Prostate gland (tissue), 2 donors: ENCODE measurements around the gene IPO5.

ENCODE experiments used
- CTCF ChIP-seq, 4 experiments: fragments of 200-600 bp in 2 of 4; fragments of 450-650 bp in 2 of 4; sonication (generic) in 2 of 4; IDR thresholded peaks; 1 replicate in 3 of 4; 2 replicates in 1 of 4; pipeline ENCODE4 v1.5.1; 2016 to 2019; ENCODE audit warnings: antibody characterized with exemption in 4 of 4, mild to moderate bottlenecking in 2 of 4, moderate library complexity in 2 of 4
- POLR2AphosphoS5 ChIP-seq: sonication (generic); formaldehyde crosslinking; IDR thresholded peaks from one replicate; pipeline ENCODE4 v1.6.1; 2017; ENCODE audit warnings: antibody characterized with exemption

- TF ChIP-seq CTCF (IDR thresholded peaks at IDR 0.05), result no peak
- TF ChIP-seq POLR2AphosphoS5, result no peak
Observed at GRCh38 chr13:98018293-98018692, 64.8 kb downstream of the IPO5 start.
